Fibroblast of the aortic adventitia (primary cell): ENCODE measurements around the gene NRG2. TPM values are rescaled to one million over a fixed set of nuclear protein-coding genes. Genes with fewer than 3 reads are reported as not detected.

ENCODE experiments used
- DNase-seq: peaks from one replicate; pipeline ENCODE4 v3.0.0-alpha.2; 2010; ENCODE audit warnings: low read depth
- H3K4me3 ChIP-seq: 2 replicates; pipeline ENCODE4 v1.5.1; 2011; ENCODE audit warnings: low read depth, mild to moderate bottlenecking, control low read depth, low read length, moderate library complexity
- CTCF ChIP-seq: IDR thresholded peaks from 2 replicates; pipeline ENCODE4 v1.5.1; 2011; ENCODE audit warnings: mild to moderate bottlenecking, low read length, control low read depth, inconsistent platforms; ENCODE audit not compliant: insufficient read depth
- total RNA-seq: library from RNA; depleted of rRNA; stranded (reverse); fragments of >200 nt; gene quantifications from 2 replicates; pipeline ENCODE4 v1.2.3, GENCODE V29; 2012; ENCODE audit warnings: low replicate concordance

NRG2 gene
- total RNA-seq, 1 donor, result 0.36 TPM

- no peak for TF ChIP-seq CTCF
- H3K4me3 ChIP-seq, result no peak overlapping the region
- peak; percentile 41 for DNase-seq
These were observed 57.4 kb downstream of the NRG2 start for GRCh38 chr5:139985733-139986132.

- TF ChIP-seq CTCF, result no peak
- no peak overlapping the region for H3K4me3 ChIP-seq
- DNase-seq, result no peak
These were observed 57.8 kb downstream of the NRG2 start for GRCh38 chr5:139985290-139985689.

- no peak for TF ChIP-seq CTCF
- no peak for DNase-seq
- no peak overlapping the region for H3K4me3 ChIP-seq
These were observed 58.3 kb downstream of the NRG2 start for GRCh38 chr5:139984816-139985215.

- H3K4me3 ChIP-seq, result no peak overlapping the region
- no peak for DNase-seq
- no peak for TF ChIP-seq CTCF
These were observed 60.2 kb downstream of the NRG2 start for GRCh38 chr5:139982975-139983240.

GRCh38 chr5:139982157-139982974, 60.7 kb downstream of the NRG2 start:
- TF ChIP-seq CTCF, result no peak
- no peak overlapping the region for H3K4me3 ChIP-seq
- peak; percentile 35 for DNase-seq

GRCh38 chr5:139980765-139981164, 62.3 kb downstream of the NRG2 start:
- no peak for DNase-seq
- TF ChIP-seq CTCF, result no peak

GRCh38 chr5:139979943-139980342, 63.2 kb downstream of the NRG2 start:
- TF ChIP-seq CTCF, result no peak
- DNase-seq, result no peak

More at GRCh38 chr5:139980765-139981164, 62.3 kb downstream of the NRG2 start:
- no peak overlapping the region for H3K4me3 ChIP-seq

More at GRCh38 chr5:139979943-139980342, 63.2 kb downstream of the NRG2 start:
- no peak overlapping the region for H3K4me3 ChIP-seq
